ENCODE measurements around the gene HOXD1. TPM values are rescaled to one million over a fixed set of nuclear protein-coding genes. Genes with fewer than 3 reads are reported as not detected.

Gene HOXD1
- polyA plus RNA-seq, 1 experiment = not detected

GRCh38 chr2:176142281-176142680 is 46.2 kb upstream of the HOXD1 start:
- Histone ChIP-seq H3K27me3 (ENCODE audit: control insufficient read depth, insufficient read depth, low read length) (peaks cover 79% of the 10 kb centered on the region), H3K9me3 (ENCODE audit: control insufficient read depth, insufficient read depth, low read length) (peaks cover 9% of the 10 kb centered on the region), H3K27ac (ENCODE audit: low read depth, low read length) (no peak overlapping the region), H3K4me3 (ENCODE audit: low read depth, low read length) (no peak overlapping the region)
- ChIA-PET POLR2A (no interaction called here), CTCF (interaction anchor here (1.4 to 3.1 kb wide), 2 partner anchors 312 to 497 kb away, joined by 4 to 21 read pairs; no protein-coding TSS in a partner anchor)
- TF ChIP-seq, protein P1, sequence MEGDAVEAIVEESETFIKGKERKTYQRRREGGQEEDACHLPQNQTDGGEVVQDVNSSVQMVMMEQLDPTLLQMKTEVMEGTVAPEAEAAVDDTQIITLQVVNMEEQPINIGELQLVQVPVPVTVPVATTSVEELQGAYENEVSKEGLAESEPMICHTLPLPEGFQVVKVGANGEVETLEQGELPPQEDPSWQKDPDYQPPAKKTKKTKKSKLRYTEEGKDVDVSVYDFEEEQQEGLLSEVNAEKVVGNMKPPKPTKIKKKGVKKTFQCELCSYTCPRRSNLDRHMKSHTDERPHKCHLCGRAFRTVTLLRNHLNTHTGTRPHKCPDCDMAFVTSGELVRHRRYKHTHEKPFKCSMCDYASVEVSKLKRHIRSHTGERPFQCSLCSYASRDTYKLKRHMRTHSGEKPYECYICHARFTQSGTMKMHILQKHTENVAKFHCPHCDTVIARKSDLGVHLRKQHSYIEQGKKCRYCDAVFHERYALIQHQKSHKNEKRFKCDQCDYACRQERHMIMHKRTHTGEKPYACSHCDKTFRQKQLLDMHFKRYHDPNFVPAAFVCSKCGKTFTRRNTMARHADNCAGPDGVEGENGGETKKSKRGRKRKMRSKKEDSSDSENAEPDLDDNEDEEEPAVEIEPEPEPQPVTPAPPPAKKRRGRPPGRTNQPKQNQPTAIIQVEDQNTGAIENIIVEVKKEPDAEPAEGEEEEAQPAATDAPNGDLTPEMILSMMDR (IDR thresholded peaks at IDR 0.05; ENCODE audit: low read depth, low read length) = no peak
- DNase-seq (ENCODE audit: low read depth, low spot score) = no peak

DNA sequence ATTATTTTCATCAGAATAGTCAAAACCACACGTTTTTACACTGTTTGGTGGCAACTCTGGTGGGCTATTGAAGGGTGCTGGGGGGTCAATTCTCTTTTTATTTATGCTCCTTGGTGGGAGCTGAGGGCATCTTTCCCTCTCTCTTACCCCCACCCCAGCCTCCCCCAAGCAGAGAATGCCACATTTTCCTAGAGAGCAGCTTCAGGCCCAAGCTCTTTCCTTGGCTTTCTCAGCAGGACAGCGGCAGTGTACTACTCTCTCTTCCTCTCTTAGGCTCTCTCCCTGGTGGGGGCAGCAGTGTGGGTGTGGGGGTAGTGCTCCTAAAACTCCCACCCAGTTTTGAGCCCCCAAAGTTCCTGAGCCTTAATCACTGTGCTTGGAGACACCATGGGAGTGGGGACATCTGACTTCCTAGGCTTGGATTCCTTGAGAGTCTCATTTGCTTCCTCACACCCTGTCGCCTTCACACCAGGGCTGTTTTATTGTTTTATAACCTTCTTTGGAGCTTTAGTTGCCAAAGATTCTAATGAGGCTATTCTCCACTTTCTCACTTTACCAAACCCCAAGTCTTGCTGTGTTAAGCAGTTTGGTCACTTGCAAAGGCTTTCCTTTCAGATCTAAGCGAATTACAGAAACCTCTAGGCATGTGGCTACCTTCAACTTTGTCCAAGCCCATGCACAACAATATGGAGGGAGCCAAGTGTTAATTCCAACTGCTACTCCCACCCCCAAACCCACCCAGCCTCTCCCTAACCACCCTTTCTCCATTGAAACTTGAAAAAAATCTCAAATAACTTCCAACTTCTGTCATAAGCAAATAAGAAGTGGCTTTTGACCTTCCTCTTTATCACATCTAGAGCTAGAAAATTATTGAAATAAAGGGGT is 43.1 kb upstream of the HOXD1 start:
- DNase-seq (ENCODE audit: low read depth, low spot score) = no peak
- H3K27ac ChIP-seq (ENCODE audit: low read depth, low read length) = no peak overlapping the region
- TF ChIP-seq, protein P1 (IDR thresholded peaks at IDR 0.05; ENCODE audit: low read depth, low read length) = no peak
- ChIA-PET CTCF (interaction anchor here (1.0 to 3.1 kb wide), 6 partner anchors 19 to 509 kb away, joined by 3 to 21 read pairs (median 8); no protein-coding TSS in a partner anchor), POLR2A (no interaction called here)
- H3K27me3 ChIP-seq (ENCODE audit: control insufficient read depth, insufficient read depth, low read length) = peaks cover 80% of the 10 kb centered on the region
- no peak overlapping the region for H3K4me3 ChIP-seq (ENCODE audit: low read depth, low read length)
- H3K9me3 ChIP-seq (ENCODE audit: control insufficient read depth, insufficient read depth, low read length) = peaks cover 5% of the 10 kb centered on the region; the same call in 1 of the 2 replicates

GRCh38 chr2:176146101-176146500 is 42.4 kb upstream of the HOXD1 start:
- Histone ChIP-seq H3K27ac (ENCODE audit: low read depth, low read length) (no peak overlapping the region), H3K4me3 (ENCODE audit: low read depth, low read length) (no peak overlapping the region), H3K9me3 (ENCODE audit: control insufficient read depth, insufficient read depth, low read length) (peaks cover 4% of the 10 kb centered on the region; the same call in 1 of the 2 replicates), H3K27me3 (ENCODE audit: control insufficient read depth, insufficient read depth, low read length) (peaks cover 81% of the 10 kb centered on the region)
- ChIA-PET CTCF (interaction anchor here (1.0 kb wide), 1 partner anchor 309 kb away, joined by 10 read pairs; no protein-coding TSS in a partner anchor), POLR2A (no interaction called here)
- TF ChIP-seq, protein P1 (IDR thresholded peaks at IDR 0.05; ENCODE audit: low read depth, low read length) = no peak
- DNase-seq (ENCODE audit: low read depth, low spot score) = no peak

- CTCF ChIA-PET = no interaction called here
- peaks cover 82% of the 10 kb centered on the region for H3K27me3 ChIP-seq (ENCODE audit: control insufficient read depth, insufficient read depth, low read length)
- no peak for DNase-seq (ENCODE audit: low read depth, low spot score)
- no peak overlapping the region for H3K4me3 ChIP-seq (ENCODE audit: low read depth, low read length)
- TF ChIP-seq, protein P1 (IDR thresholded peaks at IDR 0.05; ENCODE audit: low read depth, low read length) = no peak
- POLR2A ChIA-PET = no interaction called here
- no peak overlapping the region for H3K27ac ChIP-seq (ENCODE audit: low read depth, low read length)
- H3K9me3 ChIP-seq (ENCODE audit: control insufficient read depth, insufficient read depth, low read length) = peaks cover 4% of the 10 kb centered on the region; the same call in 1 of the 2 replicates
Measured at GRCh38 chr2:176146645-176147044, 41.8 kb upstream of the HOXD1 start.

GRCh38 chr2:176147210-176147799 is 41.2 kb upstream of the HOXD1 start:
- no peak for DNase-seq (ENCODE audit: low read depth, low spot score)
- Histone ChIP-seq H3K9me3 (ENCODE audit: control insufficient read depth, insufficient read depth, low read length) (peaks cover 4% of the 10 kb centered on the region; the same call in 1 of the 2 replicates), H3K27ac (ENCODE audit: low read depth, low read length) (no peak overlapping the region), H3K4me3 (ENCODE audit: low read depth, low read length) (no peak overlapping the region), H3K27me3 (ENCODE audit: control insufficient read depth, insufficient read depth, low read length) (peaks cover 84% of the 10 kb centered on the region)
- CTCF ChIA-PET = no interaction called here
- POLR2A ChIA-PET = no interaction called here
- TF ChIP-seq, protein P1 (IDR thresholded peaks at IDR 0.05; ENCODE audit: low read depth, low read length) = no peak

All from AG04450 (cell line).